ENCODE results near the gene ZBBX. TPM values are rescaled to one million over a fixed set of nuclear protein-coding genes. Genes with fewer than 3 reads are reported as not detected.

The ZBBX gene
- total RNA-seq, 1 donor from 2014 or later: not detected

Other genes starting within 250 kb of the ZBBX start
- not detected in 2 replicates for gene SERPINI2, start 93.7 kb upstream of the ZBBX start, total RNA-seq

Data from activated T-helper 1 cell treated with anti-CD3 and anti-CD28 coated beads, Interleukin-12 subunit alpha, Interleukin-12 subunit beta, Interleukin-2, Interleukin-4 antibody, amounts not matched to agents 30 ng/mL and 10 ng/mL and 1 ng/mL, durations not matched to agents 14 hours and 24 hours and 36 hours (primary cell).